HG02763 (cell line): ENCODE measurements around the gene MKX.

Experiments used
- ATAC-seq: cut with Tn5 transposase; IDR thresholded peaks from one replicate; pipeline ENCODE4 v1.9.1; 2021; ENCODE audit warnings: mild to moderate bottlenecking, moderate library complexity; ENCODE audit not compliant: unreplicated experiment

The MKX gene

GRCh38 chr10:27745732-27746396 lies at the start of gene MKX:
MKX (minus strand) TSS chr10:27745819; CDS start chr10:27743415, 2,404 bp downstream.
- no peak for ATAC-seq

GRCh38 chr10:27794157-27794556 lies 48.5 kb upstream of the MKX start:
- no peak for ATAC-seq

DNA sequence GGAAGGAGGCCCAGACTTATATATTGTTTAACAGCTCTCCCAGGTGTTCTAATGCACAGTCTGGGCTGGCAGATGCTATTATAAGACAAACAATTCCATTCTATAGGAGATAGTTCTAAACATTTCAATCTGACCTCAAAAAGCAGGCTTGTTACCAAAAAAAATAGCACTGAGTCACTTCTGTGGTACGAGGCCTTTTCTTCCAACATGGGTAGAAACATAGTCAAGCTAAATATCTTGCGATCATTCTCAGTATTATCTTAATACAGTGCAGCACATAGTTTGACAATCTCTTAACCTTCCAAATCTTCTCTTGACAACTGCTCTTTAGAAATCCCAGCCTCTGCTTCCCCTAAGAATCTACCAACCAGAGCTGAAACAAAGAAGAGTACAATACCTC lies 46.6 kb upstream of the MKX start:
- no peak for ATAC-seq

GRCh38 chr10:27784272-27784671 lies 38.7 kb upstream of the MKX start:
- ATAC-seq: no peak

DNA sequence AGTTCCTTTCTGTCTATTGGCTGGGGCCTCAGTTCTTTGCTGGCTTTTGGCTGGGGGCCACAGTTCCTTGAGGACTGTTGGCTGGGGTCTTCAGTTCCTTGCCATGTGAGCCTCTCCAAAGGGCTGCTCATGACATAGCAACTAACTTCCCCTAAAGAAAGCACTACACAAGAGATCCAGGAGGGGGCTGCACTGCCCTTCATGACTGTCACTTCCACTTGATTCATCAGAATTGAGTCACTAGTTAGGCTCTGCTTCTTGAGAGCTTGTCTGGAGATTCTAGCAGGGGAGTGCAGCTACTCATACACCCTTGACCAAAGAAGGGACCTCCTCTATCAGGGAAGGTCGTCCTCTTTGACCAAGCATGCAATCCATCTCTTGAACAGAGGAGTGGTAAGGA lies 38.0 kb upstream of the MKX start:
- ATAC-seq: no peak

- ATAC-seq: no peak
Measured at GRCh38 chr10:27779462-27780015, 33.9 kb upstream of the MKX start.

GRCh38 chr10:27774831-27775230 lies 29.2 kb upstream of the MKX start:
- ATAC-seq: no peak

DNA sequence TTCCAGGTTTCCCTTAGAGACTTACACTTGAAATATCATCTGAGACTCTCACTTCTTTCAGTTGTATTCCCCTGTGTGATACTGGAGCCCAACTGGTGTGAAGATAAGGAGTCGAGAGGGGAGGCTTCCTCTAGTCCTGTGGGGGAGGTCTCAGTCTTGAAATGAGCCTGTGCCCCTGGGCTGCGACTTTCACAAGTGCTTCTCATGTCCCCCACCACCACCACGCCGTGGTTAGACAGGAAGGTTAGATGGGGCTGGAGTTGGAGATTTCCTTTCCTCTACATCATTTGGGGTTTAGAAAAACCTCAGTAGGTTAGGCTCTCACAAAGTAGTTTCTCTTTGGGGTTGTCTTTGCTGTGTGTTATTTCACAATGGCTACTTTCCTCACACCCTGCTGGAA lies 25.6 kb upstream of the MKX start:
- ATAC-seq: no peak

DNA sequence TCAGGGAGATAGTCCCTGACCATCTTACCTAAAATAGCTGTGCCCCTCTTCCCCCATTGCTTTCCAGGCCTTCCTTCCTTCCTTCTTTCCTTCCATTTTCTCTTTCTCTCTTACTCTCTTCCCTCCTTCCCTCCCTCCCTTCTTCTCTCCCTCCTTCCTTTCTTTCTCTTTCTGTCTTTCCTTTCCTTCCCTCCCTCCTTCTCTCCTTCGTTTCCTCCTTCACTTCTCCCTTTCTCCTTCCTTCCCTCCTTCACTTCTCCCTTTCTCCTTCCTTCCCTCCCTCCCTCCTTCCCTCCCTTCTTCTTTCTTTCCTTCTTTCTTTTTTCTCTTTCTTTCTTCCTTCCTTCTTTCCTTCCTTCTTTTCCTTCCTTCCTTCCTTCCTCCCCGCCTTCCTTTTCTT lies 24.6 kb upstream of the MKX start:
- ATAC-seq: no peak

GRCh38 chr10:27760867-27761266 lies 15.2 kb upstream of the MKX start:
- ATAC-seq: no peak

- ATAC-seq: no peak
Measured at GRCh38 chr10:27759483-27760272, 14.1 kb upstream of the MKX start.

- ATAC-seq: no peak
Measured at GRCh38 chr10:27752673-27753237, 7.1 kb upstream of the MKX start.

GRCh38 chr10:27748601-27749000 lies 3.0 kb upstream of the MKX start:
- no peak for ATAC-seq

DNA sequence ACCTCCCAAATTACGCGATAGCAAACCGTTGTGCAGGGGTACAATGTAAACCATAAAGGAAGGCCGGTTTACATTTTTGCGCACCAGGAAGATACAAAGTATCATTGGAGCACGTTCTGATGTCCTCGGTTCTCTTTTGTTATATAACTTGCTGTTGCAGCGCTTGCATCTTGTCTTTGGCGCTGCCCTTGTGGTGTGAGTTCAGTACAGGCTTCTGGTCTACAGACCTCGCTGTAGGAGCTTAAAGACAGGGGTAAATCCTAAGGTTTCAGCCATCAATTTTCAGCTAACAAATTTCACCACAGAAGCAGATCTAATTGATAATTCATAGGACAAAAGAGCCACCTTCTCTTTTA lies 1.5 kb upstream of the MKX start:
- no peak for ATAC-seq

DNA sequence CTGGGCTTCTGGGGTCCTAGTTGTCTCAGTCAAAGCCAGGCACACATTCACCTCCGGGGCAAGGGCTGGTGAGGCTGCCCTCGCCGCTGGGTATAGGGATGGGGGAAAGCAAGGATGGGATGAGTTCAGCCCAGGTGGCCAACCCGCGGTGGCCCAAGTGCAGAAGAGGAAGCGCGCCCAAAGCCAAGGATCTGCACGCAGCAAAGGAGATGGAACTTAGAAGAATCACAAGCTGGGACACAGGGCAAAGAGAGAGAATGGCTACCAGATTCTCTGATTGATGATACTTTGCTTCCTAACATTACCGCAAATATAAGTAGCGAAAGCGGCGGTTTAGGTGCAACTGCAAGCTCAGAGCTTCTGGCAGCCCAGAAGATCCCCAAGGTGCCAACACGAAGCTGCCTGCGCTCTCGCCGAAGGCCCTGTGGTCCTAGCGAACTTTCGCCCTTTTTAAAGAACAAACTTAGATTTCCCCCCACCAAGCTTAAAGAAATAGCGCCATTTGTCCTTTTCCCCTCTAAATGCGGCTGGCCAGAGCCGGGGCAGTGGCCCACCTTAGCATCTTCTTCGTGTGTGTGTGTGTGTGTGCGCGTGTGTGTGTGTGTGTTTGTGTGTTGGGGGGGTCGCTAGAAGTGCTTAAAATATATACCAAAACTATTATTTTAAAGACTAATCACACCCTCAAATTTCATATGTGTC lies 927 bp upstream of the MKX start:
- ATAC-seq: no peak

GRCh38 chr10:27744802-27745731 lies 552 bp downstream of the MKX start:
- no peak for ATAC-seq

GRCh38 chr10:27743877-27744801 lies 1.5 kb downstream of the MKX start:
- ATAC-seq: no peak

- ATAC-seq: no peak
Measured at GRCh38 chr10:27743012-27743876, 2.4 kb downstream of the MKX start.
